HUES6 (cell line): ENCODE data around the gene UBE2V1.
"Not testable (repeated sequence)": the region's sequence is repeated elsewhere in the genome, so short reads cannot be mapped to it uniquely, and the experiment has no call there.

Source experiments
- H3K27ac ChIP-seq: 2 replicates; pipeline ENCODE4 v1.7.0; 2013; ENCODE audit warnings: low read depth, mild to moderate bottlenecking, low read length, inconsistent platforms
- H3K27me3 ChIP-seq: 2 replicates; pipeline ENCODE4 v1.6.1; 2013; ENCODE audit warnings: low read length; ENCODE audit not compliant: control insufficient read depth, insufficient read depth
- H3K36me3 ChIP-seq: 2 replicates; pipeline ENCODE4 v1.6.1; 2013; ENCODE audit warnings: low read length; ENCODE audit not compliant: control insufficient read depth, insufficient read depth
- H3K4me1 ChIP-seq: 2 replicates; pipeline ENCODE4 v1.6.1; 2013; ENCODE audit warnings: low read length; ENCODE audit not compliant: control insufficient read depth, insufficient read depth
- H3K4me3 ChIP-seq: 2 replicates; pipeline ENCODE4 v1.5.1; 2013; ENCODE audit warnings: low read depth, low read length
- H3K9ac ChIP-seq: one replicate; pipeline ENCODE4 v1.6.1; 2013; ENCODE audit warnings: mild to moderate bottlenecking, low read length
- H3K9me3 ChIP-seq: 2 replicates; pipeline ENCODE4 v1.6.1; 2013; ENCODE audit warnings: low read depth, low read length; ENCODE audit not compliant: control insufficient read depth, insufficient read depth

Gene UBE2V1

GRCh38 chr20:50135157-50135556 is 22.2 kb upstream of the UBE2V1 start:
- not testable (repeated sequence) for H3K4me1 ChIP-seq, H3K27ac ChIP-seq, H3K4me3 ChIP-seq, H3K9ac ChIP-seq, H3K9me3 ChIP-seq, H3K27me3 ChIP-seq
- H3K36me3 ChIP-seq: peaks cover 57% of the 10 kb centered on the region

- Histone ChIP-seq H3K36me3 (peaks cover 67% of the 10 kb centered on the region), H3K4me3 (no peak overlapping the region), H3K4me1 (peaks cover 5% of the 10 kb centered on the region; the same call in 1 of the 2 replicates), H3K9me3 (no peaks in the 10 kb centered on the region), H3K27ac (no peak overlapping the region), H3K9ac (no peak overlapping the region), H3K27me3 (no peaks in the 10 kb centered on the region)
These were observed 20.7 kb upstream of the UBE2V1 start for GRCh38 chr20:50133474-50134217.

GRCh38 chr20:50133041-50133440 is 20.1 kb upstream of the UBE2V1 start:
- no peak overlapping the region for H3K9ac ChIP-seq
- no peaks in the 10 kb centered on the region for H3K4me1 ChIP-seq
- no peaks in the 10 kb centered on the region for H3K27me3 ChIP-seq
- H3K9me3 ChIP-seq: no peaks in the 10 kb centered on the region
- H3K4me3 ChIP-seq: no peak overlapping the region
- H3K36me3 ChIP-seq: peaks cover 71% of the 10 kb centered on the region
- no peak overlapping the region for H3K27ac ChIP-seq

GRCh38 chr20:50130995-50131394 is 18.0 kb upstream of the UBE2V1 start:
- no peak overlapping the region for H3K27ac ChIP-seq
- no peaks in the 10 kb centered on the region for H3K4me1 ChIP-seq
- no peaks in the 10 kb centered on the region for H3K27me3 ChIP-seq
- no peaks in the 10 kb centered on the region for H3K9me3 ChIP-seq
- H3K36me3 ChIP-seq: peaks cover 80% of the 10 kb centered on the region
- H3K9ac ChIP-seq: no peak overlapping the region
- H3K4me3 ChIP-seq: no peak overlapping the region

GRCh38 chr20:50130356-50130723 is 17.4 kb upstream of the UBE2V1 start:
- peaks cover 82% of the 10 kb centered on the region for H3K36me3 ChIP-seq

GRCh38 chr20:50129662-50130355 is 16.9 kb upstream of the UBE2V1 start:
- Histone ChIP-seq H3K27me3 (no peaks in the 10 kb centered on the region), H3K4me1 (no peaks in the 10 kb centered on the region), H3K4me3 (no peak overlapping the region), H3K27ac (no peak overlapping the region), H3K36me3 (peaks cover 83% of the 10 kb centered on the region), H3K9me3 (no peaks in the 10 kb centered on the region), H3K9ac (no peak overlapping the region)

More at GRCh38 chr20:50130356-50130723, 17.4 kb upstream of the UBE2V1 start:
- Histone ChIP-seq H3K4me1 (no peaks in the 10 kb centered on the region), H3K27ac (no peak overlapping the region), H3K9ac (no peak overlapping the region), H3K9me3 (no peaks in the 10 kb centered on the region), H3K27me3 (no peaks in the 10 kb centered on the region), H3K4me3 (no peak overlapping the region)

- Histone ChIP-seq H3K4me1 (no peaks in the 10 kb centered on the region), H3K9me3 (no peaks in the 10 kb centered on the region), H3K4me3 (no peak overlapping the region), H3K36me3 (peaks cover 91% of the 10 kb centered on the region), H3K27ac (no peak overlapping the region), H3K27me3 (no peaks in the 10 kb centered on the region), H3K9ac (no peak overlapping the region)
These were observed 15.6 kb upstream of the UBE2V1 start for GRCh38 chr20:50128520-50128905.

- no peak overlapping the region for H3K4me3 ChIP-seq
- H3K36me3 ChIP-seq: peaks cover 90% of the 10 kb centered on the region
- H3K27ac ChIP-seq: no peak overlapping the region
- no peaks in the 10 kb centered on the region for H3K9me3 ChIP-seq
- H3K27me3 ChIP-seq: no peaks in the 10 kb centered on the region
- no peak overlapping the region for H3K9ac ChIP-seq
- H3K4me1 ChIP-seq: no peaks in the 10 kb centered on the region
These were observed 14.9 kb upstream of the UBE2V1 start for GRCh38 chr20:50127587-50128519.

GRCh38 chr20:50126662-50127061 is 13.7 kb upstream of the UBE2V1 start:
- peaks cover 85% of the 10 kb centered on the region for H3K36me3 ChIP-seq
- no peak overlapping the region for H3K9ac ChIP-seq
- no peaks in the 10 kb centered on the region; the same call in 1 of the 2 replicates for H3K9me3 ChIP-seq
- no peaks in the 10 kb centered on the region for H3K27me3 ChIP-seq
- no peak overlapping the region for H3K27ac ChIP-seq
- no peak overlapping the region for H3K4me3 ChIP-seq
- no peaks in the 10 kb centered on the region for H3K4me1 ChIP-seq

GRCh38 chr20:50125279-50125678 is 12.3 kb upstream of the UBE2V1 start:
- Histone ChIP-seq H3K27ac (no peak overlapping the region), H3K9me3 (no peaks in the 10 kb centered on the region; the same call in 1 of the 2 replicates), H3K4me1 (0 out of 2 replicates have a peak, but pooled peaks cover 4% of the 10 kb centered on the region), H3K9ac (no peak overlapping the region), H3K4me3 (no peak overlapping the region), H3K36me3 (peaks cover 74% of the 10 kb centered on the region), H3K27me3 (no peaks in the 10 kb centered on the region)
